Colonic mucosa (tissue), 4 donors: ENCODE data around the gene NIN. TPM values are rescaled to one million over a fixed set of nuclear protein-coding genes. Genes with fewer than 3 reads are reported as not detected.

Source experiments
- DNase-seq: peaks from one replicate; pipeline ENCODE4 v3.0.0-alpha.2; 2020
- H3K27ac ChIP-seq: fragments of 200-600 bp; one replicate; pipeline ENCODE4 v1.8.0; 2021
- H3K27me3 ChIP-seq: fragments of 200-600 bp; one replicate; pipeline ENCODE4 v1.8.0; 2021
- H3K36me3 ChIP-seq: fragments of 200-600 bp; one replicate; pipeline ENCODE4 v1.8.0; 2021
- H3K4me1 ChIP-seq: fragments of 200-600 bp; one replicate; pipeline ENCODE4 v1.8.0; 2021; ENCODE audit warnings: mild to moderate bottlenecking
- H3K4me3 ChIP-seq: fragments of 200-600 bp; one replicate; pipeline ENCODE4 v1.8.0; 2021
- H3K9ac ChIP-seq, 2 donors: one replicate each; pipeline ENCODE4 v1.7.0; 2013; ENCODE audit warnings: control low read depth in 2 of 2, low read depth in 2 of 2, low read length in 2 of 2
- H3K9me3 ChIP-seq: fragments of 200-600 bp; one replicate; pipeline ENCODE4 v1.8.0; 2021
- intact Hi-C: fragments of 100-400 bp; cut with DNase I; formaldehyde crosslinking; loops from one replicate; pipeline ENCODE4 v1.14.1; 2022
- total RNA-seq, 2 donors: library from RNA; stranded (reverse); fragmentation: NEBNext Ultra II Directional in 1 of 2; extraction: Animal tissue kit (Norgen Biotek cat#: 25700) in 1 of 2; gene quantifications; one replicate each; pipeline ENCODE4 v1.2.1, GENCODE V29; 2021
- TF ChIP-seq, protein P1 (sequence below): fragments of 200-600 bp; IDR thresholded peaks from one replicate; pipeline ENCODE4 v1.8.0; 2022; ENCODE audit warnings: antibody characterized with exemption, mild to moderate bottlenecking
- donor health status: healthy.
- donor health status: DM: no; HTN: no; CAD: no.
- donor health status: DM: no; HTN: no; CAD: no.

Gene NIN
- total RNA-seq, 2 donors from 2014 or later: 13.7 to 19.8 TPM

DNA sequence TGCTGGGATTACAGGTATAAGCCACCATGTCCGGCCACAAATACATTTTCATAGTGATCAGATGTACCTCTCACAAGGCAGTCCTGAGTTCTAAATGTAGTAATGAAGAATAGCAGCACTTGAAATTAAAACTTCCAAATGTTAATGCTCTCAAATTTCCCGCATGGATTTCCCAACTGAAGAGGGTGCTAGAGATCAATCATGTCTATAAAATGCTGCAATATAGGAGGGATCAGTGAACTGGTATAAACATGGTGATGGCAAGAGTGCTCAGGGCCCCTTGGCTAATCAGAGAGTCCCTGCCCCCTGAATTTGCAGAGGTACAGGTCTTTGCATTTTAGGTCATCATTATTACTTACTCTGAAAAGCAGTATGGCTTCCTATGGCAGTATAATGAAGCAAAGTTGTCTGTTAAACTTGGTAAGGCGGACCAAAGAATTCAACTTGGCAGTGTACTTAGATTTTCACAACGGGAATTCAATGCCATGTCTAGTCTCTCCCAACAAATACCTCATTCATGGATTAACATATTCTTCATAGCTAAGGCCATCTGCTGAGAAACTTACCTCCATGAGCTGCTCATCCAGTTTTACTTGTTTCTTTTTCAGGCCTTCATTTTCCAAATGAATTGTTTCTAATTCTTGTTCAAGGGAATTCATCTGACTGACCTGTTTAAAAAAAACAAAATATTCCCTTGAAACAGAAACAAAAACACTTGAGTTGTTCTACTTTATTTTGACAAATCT lies 95.8 kb downstream of the NIN start:
- H3K27me3 ChIP-seq: no peaks in the 10 kb centered on the region
- intact Hi-C loops: no loop called here
- H3K4me1 ChIP-seq: no peaks in the 10 kb centered on the region
- H3K27ac ChIP-seq: no peak overlapping the region
- H3K9ac ChIP-seq: no peak overlapping the region
- TF ChIP-seq, protein P1, sequence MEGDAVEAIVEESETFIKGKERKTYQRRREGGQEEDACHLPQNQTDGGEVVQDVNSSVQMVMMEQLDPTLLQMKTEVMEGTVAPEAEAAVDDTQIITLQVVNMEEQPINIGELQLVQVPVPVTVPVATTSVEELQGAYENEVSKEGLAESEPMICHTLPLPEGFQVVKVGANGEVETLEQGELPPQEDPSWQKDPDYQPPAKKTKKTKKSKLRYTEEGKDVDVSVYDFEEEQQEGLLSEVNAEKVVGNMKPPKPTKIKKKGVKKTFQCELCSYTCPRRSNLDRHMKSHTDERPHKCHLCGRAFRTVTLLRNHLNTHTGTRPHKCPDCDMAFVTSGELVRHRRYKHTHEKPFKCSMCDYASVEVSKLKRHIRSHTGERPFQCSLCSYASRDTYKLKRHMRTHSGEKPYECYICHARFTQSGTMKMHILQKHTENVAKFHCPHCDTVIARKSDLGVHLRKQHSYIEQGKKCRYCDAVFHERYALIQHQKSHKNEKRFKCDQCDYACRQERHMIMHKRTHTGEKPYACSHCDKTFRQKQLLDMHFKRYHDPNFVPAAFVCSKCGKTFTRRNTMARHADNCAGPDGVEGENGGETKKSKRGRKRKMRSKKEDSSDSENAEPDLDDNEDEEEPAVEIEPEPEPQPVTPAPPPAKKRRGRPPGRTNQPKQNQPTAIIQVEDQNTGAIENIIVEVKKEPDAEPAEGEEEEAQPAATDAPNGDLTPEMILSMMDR: no peak
- DNase-seq: no peak
- H3K9me3 ChIP-seq: no peaks in the 10 kb centered on the region
- no peak overlapping the region for H3K4me3 ChIP-seq
- no peaks in the 10 kb centered on the region for H3K36me3 ChIP-seq

GRCh38 chr14:50733494-50733893 lies 97.5 kb downstream of the NIN start:
- Histone ChIP-seq H3K4me1 (no peaks in the 10 kb centered on the region), H3K27me3 (no peaks in the 10 kb centered on the region), H3K4me3 (no peak overlapping the region), H3K9me3 (no peaks in the 10 kb centered on the region), H3K27ac (no peak overlapping the region), H3K36me3 (no peaks in the 10 kb centered on the region), H3K9ac (no peak overlapping the region)
- intact Hi-C loops: no loop called here
- DNase-seq: no peak
- TF ChIP-seq, protein P1: no peak

DNA sequence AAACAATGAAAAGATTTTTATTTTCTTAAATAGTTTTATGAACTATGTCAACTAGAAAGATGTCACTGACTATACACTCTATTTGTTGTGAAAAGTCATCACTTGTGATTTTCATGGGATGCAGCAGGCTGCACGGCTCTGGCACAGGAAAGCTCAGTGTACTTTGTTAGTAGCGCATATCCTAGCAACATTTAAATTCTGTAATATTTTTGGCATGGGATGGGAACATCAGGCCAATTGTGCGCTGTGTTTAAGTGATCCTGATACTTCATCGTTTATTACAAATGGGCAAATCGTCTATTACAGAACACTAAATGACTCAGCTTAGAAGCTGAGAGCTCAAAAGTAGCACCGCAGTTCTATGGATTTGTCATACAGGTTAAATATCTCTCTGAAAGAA lies 102.1 kb downstream of the NIN start:
- Histone ChIP-seq H3K4me1 (no peaks in the 10 kb centered on the region), H3K36me3 (no peaks in the 10 kb centered on the region), H3K4me3 (no peak overlapping the region), H3K9me3 (no peaks in the 10 kb centered on the region), H3K9ac (no peak overlapping the region), H3K27me3 (no peaks in the 10 kb centered on the region), H3K27ac (no peak overlapping the region)
- DNase-seq: no peak
- intact Hi-C loops: no loop called here
- TF ChIP-seq, protein P1: no peak

GRCh38 chr14:50726372-50727107 lies 104.4 kb downstream of the NIN start:
- no peaks in the 10 kb centered on the region for H3K36me3 ChIP-seq
- no peaks in the 10 kb centered on the region for H3K9me3 ChIP-seq
- H3K9ac ChIP-seq: no peak overlapping the region
- no peak overlapping the region for H3K27ac ChIP-seq
- intact Hi-C loops: no loop called here
- no peak for DNase-seq
- no peak overlapping the region for H3K4me3 ChIP-seq
- H3K4me1 ChIP-seq: no peaks in the 10 kb centered on the region
- H3K27me3 ChIP-seq: no peaks in the 10 kb centered on the region
- TF ChIP-seq, protein P1: no peak

DNA sequence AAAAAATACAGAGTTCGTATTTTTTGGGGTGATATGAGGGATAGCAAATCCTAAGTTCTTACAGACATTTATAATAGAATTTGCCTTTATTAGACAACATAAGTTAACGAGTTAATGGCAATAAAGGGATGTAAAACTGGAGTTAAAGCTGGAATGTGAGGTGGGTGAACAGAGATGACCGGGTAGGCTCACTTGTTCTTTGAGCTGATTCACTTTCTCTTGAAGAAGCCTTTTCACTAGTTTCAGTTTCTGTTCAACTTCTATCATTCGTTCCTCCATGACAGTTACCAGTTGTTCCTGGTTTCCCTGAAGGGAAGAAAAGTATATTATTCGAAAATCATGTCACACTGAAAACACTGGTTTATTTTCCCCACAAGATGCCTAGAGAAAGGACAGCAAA lies 105.2 kb downstream of the NIN start:
- Histone ChIP-seq H3K27me3 (no peaks in the 10 kb centered on the region), H3K27ac (no peak overlapping the region), H3K9ac (no peak overlapping the region), H3K9me3 (no peaks in the 10 kb centered on the region), H3K4me1 (no peaks in the 10 kb centered on the region), H3K4me3 (no peak overlapping the region), H3K36me3 (no peaks in the 10 kb centered on the region)
- intact Hi-C loops: no loop called here
- TF ChIP-seq, protein P1: no peak
- no peak for DNase-seq
